Tibial nerve (tissue), 4 donors: ENCODE results near the gene ATP5MG. TPM values are rescaled to one million over a fixed set of nuclear protein-coding genes. Genes with fewer than 3 reads are reported as not detected.
"Not testable (repeated sequence)": the region's sequence is repeated elsewhere in the genome, so short reads cannot be mapped to it uniquely, and the experiment has no call there.

ENCODE experiments used
- DNase-seq, 2 donors: peaks; one replicate each; pipeline ENCODE4 v3.0.0-alpha.2; 2019; ENCODE audit warnings: low spot score in 2 of 2
- H3K27ac ChIP-seq, 4 donors: fragments of 200-600 bp; sonication (generic) in 3 of 4; one replicate each; pipeline ENCODE4 v1.5.1; 2017 to 2019; ENCODE audit warnings: mild to moderate bottlenecking in 1 of 4
- H3K27me3 ChIP-seq, 2 donors: fragments of 200-600 bp; sonication (generic) in 1 of 2; one replicate each; pipeline versions ENCODE4 v1.5.1 to v1.6.0; 2017 to 2019
- H3K36me3 ChIP-seq, 3 donors: fragments of 200-600 bp; sonication (generic); one replicate each; pipeline ENCODE4 v1.5.1; 2018 to 2019
- H3K4me1 ChIP-seq, 4 donors: fragments of 200-600 bp; sonication (generic) in 3 of 4; one replicate each; pipeline ENCODE4 v1.5.1; 2017 to 2019
- H3K4me3 ChIP-seq, 4 donors: fragments of 200-600 bp; sonication (generic) in 3 of 4; one replicate each; pipeline ENCODE4 v1.5.1; 2017 to 2019; ENCODE audit warnings: mild to moderate bottlenecking in 1 of 4, moderate library complexity in 1 of 4
- H3K9me3 ChIP-seq, 4 donors: fragments of 200-600 bp; sonication (generic) in 3 of 4; one replicate each; pipeline ENCODE4 v1.5.1; 2017 to 2019
- CTCF ChIP-seq, 5 experiments: fragments of 200-600 bp in 3 of 5; fragments of 450-650 bp in 2 of 5; sonication (generic) in 3 of 5; IDR thresholded peaks; one replicate each; pipeline ENCODE4 v1.5.1; 2016 to 2019; ENCODE audit warnings: antibody characterized with exemption in 5 of 5, mild to moderate bottlenecking in 3 of 5, moderate library complexity in 2 of 5
- EP300 ChIP-seq, 2 donors: sonication (generic); formaldehyde crosslinking; IDR thresholded peaks; one replicate each; pipeline ENCODE4 v1.6.1; 2017; ENCODE audit warnings: antibody characterized with exemption in 2 of 2, mild to moderate bottlenecking in 1 of 2
- POLR2A ChIP-seq, 2 donors: fragments of 450-650 bp; IDR thresholded peaks; one replicate each; pipeline ENCODE4 v1.6.1; 2017; ENCODE audit warnings: antibody characterized with exemption in 2 of 2, mild to moderate bottlenecking in 2 of 2, moderate library complexity in 2 of 2
- WGBS, 2 donors: methylation state at CpG; one replicate each; pipeline ENCODE4 v1.1.5; 2018; 5-methylcytosine and 5-hydroxymethylcytosine counted together
- total RNA-seq, 4 donors: library from RNA; depleted of rRNA; stranded (reverse); fragments of >200 nt; gene quantifications; one replicate each; pipeline ENCODE4 v1.1.0, GENCODE V29; 2016

Gene ATP5MG
- total RNA-seq, 4 donors from 2014 or later, result 22.4 to 51.5 (median 34.4) TPM

DNA sequence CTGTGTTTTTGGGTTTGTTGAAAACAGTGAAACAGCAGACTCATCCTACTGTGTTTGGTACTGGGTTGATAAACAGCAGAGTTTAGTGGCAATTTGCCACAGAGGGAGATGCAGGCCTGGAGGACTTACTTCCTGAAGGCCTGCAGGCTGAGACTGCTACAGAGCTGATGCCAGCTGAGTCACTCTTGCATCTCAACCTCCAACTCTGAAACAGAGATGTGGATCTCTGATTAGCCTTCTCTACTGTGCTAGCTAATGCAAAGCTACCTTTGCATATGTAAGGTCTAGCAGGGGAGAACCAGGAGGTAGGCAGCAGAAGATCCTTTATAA lies 14.3 kb downstream of the ATP5MG start:
- H3K4me1 ChIP-seq, result no peaks in the 10 kb centered on the region

GRCh38 chr11:118416900-118417299 lies 15.5 kb downstream of the ATP5MG start:
- not testable (repeated sequence) for DNase-seq, H3K4me3 ChIP-seq, H3K27me3 ChIP-seq, H3K9me3 ChIP-seq, H3K4me1 ChIP-seq, H3K27ac ChIP-seq
- peaks cover 0 to 16% (median 0%) of the 10 kb centered on the region in 3 donors for H3K36me3 ChIP-seq

More for the DNA sequence above, 14.3 kb downstream of the ATP5MG start:
- Histone ChIP-seq H3K36me3 (peaks cover 0 to 19% (median 0%) of the 10 kb centered on the region in 3 donors), H3K27ac (no peak overlapping the region), H3K27me3 (no peaks in the 10 kb centered on the region), H3K9me3 (no peaks in the 10 kb centered on the region), H3K4me3 (no peak overlapping the region)
- DNase-seq, result no peak
- no peak for TF ChIP-seq CTCF (IDR thresholded peaks at IDR 0.05)
- no peak for TF ChIP-seq EP300 (IDR thresholded peaks at IDR 0.05)
- TF ChIP-seq POLR2A (IDR thresholded peaks at IDR 0.05), result no peak

DNA sequence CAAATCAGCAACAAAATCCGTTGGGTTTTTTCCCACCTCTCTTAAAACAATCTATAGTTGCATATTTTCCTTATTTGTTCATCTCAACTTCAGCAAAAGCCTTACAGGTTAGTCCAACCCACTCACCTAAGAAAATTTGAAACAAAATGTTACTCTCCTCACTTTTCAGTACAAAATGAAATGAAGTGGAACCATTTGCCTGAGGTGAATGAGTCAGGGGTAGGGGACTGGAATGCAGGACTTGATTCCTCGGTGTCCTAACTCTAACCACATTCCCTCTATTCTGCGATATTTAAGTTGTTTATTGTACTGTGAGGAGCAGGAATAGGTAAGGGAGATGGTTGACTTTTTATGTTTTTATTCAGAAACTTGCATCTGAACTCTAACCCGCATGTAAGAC lies 16.4 kb downstream of the ATP5MG start:
- no peak overlapping the region for H3K27ac ChIP-seq
- H3K4me1 ChIP-seq, result no peaks in the 10 kb centered on the region
- 70 to 79% methylated on average over 4 of the region's 4 CpGs for WGBS, 2 donors
- peaks cover 0 to 16% (median 0%) of the 10 kb centered on the region in 3 donors for H3K36me3 ChIP-seq
- H3K4me3 ChIP-seq, result no peak overlapping the region
- H3K27me3 ChIP-seq, result no peaks in the 10 kb centered on the region
- DNase-seq, result no peak
- TF ChIP-seq EP300 (IDR thresholded peaks at IDR 0.05), result no peak
- TF ChIP-seq POLR2A (IDR thresholded peaks at IDR 0.05), result no peak
- TF ChIP-seq CTCF (IDR thresholded peaks at IDR 0.05), result no peak
- no peaks in the 10 kb centered on the region for H3K9me3 ChIP-seq

GRCh38 chr11:118418766-118419165 lies 17.4 kb downstream of the ATP5MG start:
- 89 to 91% methylated on average over 5 of the region's 5 CpGs for WGBS, 2 donors
- Histone ChIP-seq H3K4me1 (no peaks in the 10 kb centered on the region), H3K36me3 (peaks cover 0 to 11% (median 0%) of the 10 kb centered on the region in 3 donors), H3K9me3 (no peaks in the 10 kb centered on the region), H3K4me3 (no peak overlapping the region), H3K27me3 (no peaks in the 10 kb centered on the region), H3K27ac (no peak overlapping the region)
- TF ChIP-seq POLR2A (IDR thresholded peaks at IDR 0.05) (no peak), EP300 (IDR thresholded peaks at IDR 0.05) (no peak), CTCF (IDR thresholded peaks at IDR 0.05) (no peak)
- no peak for DNase-seq

DNA sequence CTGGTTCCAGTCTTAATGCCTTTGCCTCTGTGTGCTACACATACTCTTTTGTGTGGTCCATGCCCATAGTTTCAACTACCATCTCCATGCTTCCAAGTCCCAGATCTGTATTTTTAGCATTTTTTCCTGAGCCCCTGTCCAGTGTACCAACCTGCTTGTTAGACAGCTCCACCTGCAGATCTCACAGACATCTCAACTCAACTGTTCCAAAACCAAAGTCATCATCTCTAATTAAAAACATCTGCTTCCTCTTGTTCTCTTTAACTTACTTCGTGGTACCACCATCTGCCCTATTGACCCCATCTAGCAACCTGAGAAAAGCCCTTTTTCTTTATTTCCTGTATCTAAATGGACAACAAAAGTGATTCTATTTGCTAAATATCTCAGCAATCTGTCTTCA lies 26.3 kb downstream of the ATP5MG start:
- no peak for DNase-seq
- TF ChIP-seq CTCF (IDR thresholded peaks at IDR 0.05), result no peak
- TF ChIP-seq EP300 (IDR thresholded peaks at IDR 0.05), result no peak
- TF ChIP-seq POLR2A (IDR thresholded peaks at IDR 0.05), result no peak
- no peaks in the 10 kb centered on the region for H3K36me3 ChIP-seq
- 0 to 5% methylated on average over 1 of the region's 1 CpG for WGBS, 2 donors
- H3K9me3 ChIP-seq, result no peaks in the 10 kb centered on the region
- no peaks in the 10 kb centered on the region for H3K4me1 ChIP-seq
- no peak overlapping the region for H3K4me3 ChIP-seq
- H3K27me3 ChIP-seq, result no peaks in the 10 kb centered on the region
- H3K27ac ChIP-seq, result no peak overlapping the region

- 53 to 61% methylated on average over 2 of the region's 2 CpGs for WGBS, 2 donors
- DNase-seq, result no peak
- Histone ChIP-seq H3K9me3 (no peaks in the 10 kb centered on the region), H3K27me3 (peaks cover 0 to under 1% of the 10 kb centered on the region in 2 donors), H3K36me3 (no peaks in the 10 kb centered on the region), H3K4me3 (no peak overlapping the region), H3K4me1 (peaks cover 0 to 10% (median 5%) of the 10 kb centered on the region in 4 donors), H3K27ac (no peak overlapping the region)
- no peak for TF ChIP-seq CTCF (IDR thresholded peaks at IDR 0.05)
- no peak for TF ChIP-seq POLR2A (IDR thresholded peaks at IDR 0.05)
- no peak for TF ChIP-seq EP300 (IDR thresholded peaks at IDR 0.05)
These were observed 29.6 kb downstream of the ATP5MG start for GRCh38 chr11:118430956-118431355.
